ENCODE measurements around the gene TACC2. TPM values are rescaled to one million over a fixed set of nuclear protein-coding genes. Genes with fewer than 3 reads are reported as not detected.

TACC2 gene
- polyA plus RNA-seq, 1 donor: 47.5 TPM

DNA sequence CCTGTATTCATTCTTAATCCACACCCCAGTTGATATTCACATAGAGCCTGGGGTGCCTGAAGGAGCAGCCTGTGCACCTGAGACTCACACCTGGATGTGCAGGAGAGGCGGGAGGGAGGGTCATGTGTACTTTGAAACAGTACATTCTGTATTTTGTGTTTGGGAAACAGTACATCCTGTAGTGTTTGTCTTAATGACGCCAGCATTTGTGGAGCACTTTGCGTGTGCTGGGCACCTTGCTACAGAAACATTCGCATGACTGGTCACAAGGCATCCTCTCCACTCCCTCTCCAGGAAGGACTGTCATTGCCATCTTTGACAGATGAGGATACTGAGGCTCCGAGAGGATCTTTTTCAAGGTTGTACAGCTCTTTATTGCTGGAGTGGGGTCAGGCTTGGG, 132.1 kb downstream of the TACC2 start:
- DNase-seq: no peak

- DNase-seq: no peak
Observed at GRCh38 chr10:122122493-122122892, 133.5 kb downstream of the TACC2 start.

DNA sequence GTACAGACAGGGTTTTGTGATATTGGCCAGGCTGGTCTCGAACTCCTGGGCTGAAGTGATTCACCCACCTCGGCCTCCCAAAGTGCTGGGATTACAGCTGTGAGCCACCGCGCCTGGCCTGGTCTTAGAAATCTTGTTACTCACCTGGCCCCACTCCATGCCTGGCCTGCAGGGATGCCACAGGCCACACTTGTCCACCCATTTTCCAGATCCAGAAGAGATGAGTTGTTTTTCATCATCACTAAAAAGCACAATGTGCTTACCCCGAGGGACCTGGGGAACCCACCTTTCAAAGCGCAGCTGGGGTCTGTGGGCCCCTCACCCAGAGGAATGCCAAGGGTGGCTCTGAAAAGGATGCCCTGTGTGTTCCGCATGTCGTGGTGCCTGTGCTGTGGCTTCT, 134.2 kb downstream of the TACC2 start:
- DNase-seq: no peak

GRCh38 chr10:122124342-122124741, 135.4 kb downstream of the TACC2 start:
- DNase-seq: no peak

GRCh38 chr10:122124808-122125207, 135.8 kb downstream of the TACC2 start:
- no peak for DNase-seq

- no peak for DNase-seq
Observed at GRCh38 chr10:122126763-122127659, 138.0 kb downstream of the TACC2 start.

GRCh38 chr10:122127943-122128342, 139.0 kb downstream of the TACC2 start:
- DNase-seq: no peak

DNA sequence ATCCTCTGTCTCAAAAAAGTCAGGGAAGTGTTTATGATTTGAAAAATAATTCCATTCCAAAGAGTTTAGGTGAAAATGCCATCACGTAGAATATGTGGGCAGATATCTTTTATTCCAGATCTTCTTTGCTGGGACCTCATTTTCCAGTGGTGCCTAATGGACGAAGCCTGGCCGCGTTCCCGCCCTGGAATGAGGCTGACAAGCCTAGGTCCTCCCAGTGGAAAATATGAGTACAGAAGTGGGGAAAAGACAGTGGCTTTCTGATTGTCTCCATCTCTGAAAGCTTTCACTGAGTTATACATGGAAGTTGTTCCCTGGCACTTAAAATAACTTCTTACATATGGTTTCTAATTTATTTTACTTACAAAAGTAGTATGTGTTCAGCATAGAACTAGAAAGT, 139.4 kb downstream of the TACC2 start:
- no peak for DNase-seq

GRCh38 chr10:122130474-122131110, 141.6 kb downstream of the TACC2 start:
- no peak for DNase-seq

GRCh38 chr10:122132331-122132755, 143.4 kb downstream of the TACC2 start:
- no peak for DNase-seq

GRCh38 chr10:122132882-122133565, 144.1 kb downstream of the TACC2 start:
- DNase-seq: no peak

- no peak for DNase-seq
Observed at GRCh38 chr10:122135251-122136025, 146.5 kb downstream of the TACC2 start.

DNA sequence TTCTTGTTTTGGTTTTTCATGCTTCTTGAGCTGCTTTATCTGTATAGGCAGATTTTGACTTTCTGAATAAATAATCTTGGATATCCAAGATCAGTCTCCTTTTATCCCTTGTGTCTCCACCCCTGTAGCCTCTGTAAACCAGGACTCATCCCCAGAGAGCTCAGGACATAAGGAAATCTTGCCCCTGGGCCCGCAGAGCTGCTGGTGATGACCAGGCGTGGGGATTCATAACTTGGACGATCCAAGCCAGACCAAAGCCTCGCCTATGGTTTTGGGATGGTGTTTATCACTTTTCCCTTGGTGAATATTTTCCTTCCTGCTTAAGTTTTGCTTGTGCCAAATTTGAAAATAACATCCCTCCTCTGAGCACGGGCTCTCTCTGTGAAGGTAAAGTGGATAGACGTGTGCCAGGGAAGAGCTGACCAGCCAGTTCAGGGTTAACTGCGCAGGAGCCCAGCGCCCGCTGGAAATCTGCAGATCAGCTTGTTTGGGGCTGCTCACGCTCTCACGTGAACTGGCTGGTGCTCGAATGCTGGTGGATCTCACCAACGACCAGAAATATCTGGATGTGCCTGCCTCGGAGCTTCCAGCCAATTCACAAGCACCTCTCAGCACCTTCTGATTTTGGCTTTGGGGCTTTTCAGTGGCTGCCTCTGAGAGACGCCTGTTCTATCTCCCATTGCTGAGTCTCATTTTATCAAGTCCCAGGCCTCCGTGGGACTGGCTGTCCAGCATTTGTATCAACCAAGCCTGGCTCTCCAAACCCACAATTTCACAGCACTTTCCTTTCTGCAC, 150.1 kb downstream of the TACC2 start:
- DNase-seq: no peak

- no peak for DNase-seq
Observed at GRCh38 chr10:122139627-122140170, 150.7 kb downstream of the TACC2 start.

DNA sequence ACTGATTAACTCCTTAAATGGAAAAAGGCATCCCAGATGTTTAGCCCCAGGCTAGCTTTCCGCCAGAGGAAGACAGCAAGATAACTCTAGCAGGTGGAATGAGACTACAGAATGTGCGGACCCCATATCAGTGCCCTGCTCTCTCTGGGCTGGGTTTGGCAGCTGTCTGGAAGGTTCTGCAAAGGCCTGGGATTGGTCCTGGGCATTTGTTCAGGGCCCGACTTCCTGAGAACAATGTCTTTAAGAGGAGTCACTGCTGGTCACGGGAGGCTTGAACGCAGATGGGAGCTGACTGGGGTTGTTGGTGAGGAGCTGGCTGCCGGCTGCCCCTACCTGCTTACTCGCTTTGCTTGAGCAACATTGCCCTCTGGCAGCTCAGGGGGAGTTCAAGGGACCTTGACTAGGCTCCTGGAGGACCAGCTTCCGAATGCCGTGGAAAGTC, 151.5 kb downstream of the TACC2 start:
- DNase-seq: no peak

DNA sequence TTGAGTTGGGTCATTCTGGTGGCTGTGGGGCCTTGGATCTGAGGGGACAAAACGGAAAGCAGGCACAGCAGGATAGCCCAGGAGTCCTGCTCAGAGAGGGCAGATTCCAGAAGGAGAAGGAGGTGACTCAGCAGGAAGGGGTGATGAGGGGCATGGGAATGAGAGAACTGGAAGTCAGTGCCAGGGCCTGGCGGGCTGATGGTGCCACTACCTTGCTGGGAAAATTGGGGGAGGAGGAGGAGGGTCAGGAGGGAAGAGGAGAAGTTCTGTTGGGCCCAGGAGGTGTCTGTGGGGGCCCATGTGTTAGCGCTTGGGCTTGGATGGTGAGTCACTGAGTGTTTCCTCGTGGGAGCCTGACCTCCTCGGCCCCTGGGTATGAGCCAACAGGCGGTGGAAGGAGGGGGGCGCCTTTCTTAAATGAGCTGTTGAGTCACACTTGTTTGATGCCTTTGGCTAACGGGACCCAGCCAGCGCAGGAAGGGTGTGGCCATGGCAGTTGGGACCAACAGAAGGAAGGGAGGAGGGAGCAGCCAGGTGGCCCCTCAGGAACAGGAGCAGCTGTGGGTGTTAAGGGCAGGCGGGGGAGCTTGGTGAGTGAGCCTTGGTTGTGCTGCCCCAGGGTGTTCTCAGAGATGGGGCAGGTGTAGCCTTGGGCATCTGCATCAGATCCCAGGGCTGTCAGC, 152.1 kb downstream of the TACC2 start:
- no peak for DNase-seq

DNA sequence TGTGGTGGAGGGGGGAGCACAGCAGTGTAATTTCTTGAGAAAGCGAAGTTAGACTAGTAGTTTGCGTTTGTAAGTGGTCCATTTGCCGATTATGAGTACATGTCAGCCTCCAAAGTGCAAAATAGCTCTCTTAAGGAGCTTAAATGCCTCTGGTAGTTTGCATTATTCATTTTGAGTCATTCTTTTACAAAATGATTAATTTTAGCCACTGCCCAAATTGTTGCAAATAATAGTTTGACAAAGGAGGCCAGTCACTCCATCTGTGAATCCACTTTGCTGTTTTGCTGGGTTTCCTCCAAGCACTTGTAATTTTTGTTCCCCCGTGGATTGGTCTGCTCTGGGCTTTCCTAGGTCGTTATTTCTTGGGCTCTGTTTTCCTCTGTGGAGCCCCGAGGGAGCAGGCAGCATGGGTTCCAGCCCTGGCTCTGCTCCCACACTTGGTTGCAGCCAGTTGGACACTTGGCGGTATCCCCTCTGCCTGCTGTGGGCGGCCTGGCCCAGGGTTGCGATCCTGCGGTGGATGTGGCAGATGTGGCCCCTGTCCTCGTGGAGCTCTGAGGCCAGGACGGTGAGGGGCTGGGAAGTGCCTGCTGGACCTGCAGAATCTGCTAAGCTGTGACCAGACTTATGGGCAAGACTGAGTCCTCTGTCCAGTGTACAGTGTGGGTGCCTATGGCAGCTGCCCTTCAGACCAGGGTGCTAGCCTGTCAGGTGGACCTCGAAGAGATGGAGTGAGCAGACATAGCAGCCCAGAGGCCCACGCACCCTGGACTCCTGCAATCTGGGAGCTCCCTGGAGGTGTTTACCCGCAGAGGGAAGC, 153.1 kb downstream of the TACC2 start:
- no peak for DNase-seq

GRCh38 chr10:122142641-122143237, 153.8 kb downstream of the TACC2 start:
- no peak for DNase-seq
